HepG2 (cell line): ENCODE data around the gene HSPA1A. TPM values are rescaled to one million over a fixed set of nuclear protein-coding genes. Genes with fewer than 3 reads are reported as not detected.

ENCODE experiments used
- CBX1 ChIP-seq: IDR thresholded peaks from one replicate; pipeline ENCODE4 v1.6.1; 2016; ENCODE audit warnings: antibody characterized with exemption, low read depth
- CSRNP1 ChIP-seq: sonication (generic); formaldehyde crosslinking; IDR thresholded peaks from 2 replicates; pipeline ENCODE4 v1.8.1; 2023; ENCODE audit warnings: mild to moderate bottlenecking, missing genetic modification reagents
- GABPA ChIP-seq, 2 experiments: IDR thresholded peaks; 2 replicates each; pipeline ENCODE4 v1.6.1; 2011 to 2016; ENCODE audit warnings: low read depth in 2 of 2, low read length in 1 of 2, missing biosample characterization in 1 of 2, missing genetic modification characterization in 1 of 2
- JDP2 ChIP-seq: sonication (generic); formaldehyde crosslinking; IDR thresholded peaks from 2 replicates; pipeline ENCODE4 v1.8.1; 2022; ENCODE audit warnings: missing genetic modification reagents, borderline replicate concordance
- KDM5B ChIP-seq: sonication (generic); formaldehyde crosslinking; IDR thresholded peaks from 2 replicates; pipeline ENCODE4 v1.4.0; 2020; ENCODE audit warnings: missing genetic modification reagents, mild to moderate bottlenecking, borderline replicate concordance
- MIER2 ChIP-seq: IDR thresholded peaks from 2 replicates; pipeline ENCODE4 v1.6.1; 2016; ENCODE audit warnings: missing biosample characterization, missing genetic modification reagents
- NR2F2 ChIP-seq: IDR thresholded peaks from 2 replicates; pipeline ENCODE4 v1.6.1; 2012; ENCODE audit warnings: low read depth, inconsistent platforms, borderline replicate concordance
- POLR2AphosphoS2 ChIP-seq: IDR thresholded peaks from 2 replicates; pipeline ENCODE4 v1.6.1; 2011; ENCODE audit warnings: low read depth, low read length, improper control_type of control experiment
- TEAD2 ChIP-seq: sonication (generic); formaldehyde crosslinking; IDR thresholded peaks from 2 replicates; pipeline ENCODE4 v1.9.0; 2021; ENCODE audit warnings: missing genetic modification reagents
- TOPORS ChIP-seq: sonication (generic); formaldehyde crosslinking; IDR thresholded peaks from 2 replicates; pipeline ENCODE4 v1.8.0; 2023; ENCODE audit warnings: mild to moderate bottlenecking, missing genetic modification reagents
- ZNF160 ChIP-seq: sonication (generic); formaldehyde crosslinking; IDR thresholded peaks from 2 replicates; pipeline ENCODE4 v1.8.0; 2022; ENCODE audit warnings: mild to moderate bottlenecking, inconsistent platforms, missing genetic modification reagents
- ZNF264 ChIP-seq: sonication (generic); formaldehyde crosslinking; IDR thresholded peaks from 2 replicates; pipeline ENCODE4 v1.4.0; 2020; ENCODE audit warnings: missing genetic modification reagents
- ZNF282 ChIP-seq: fragments of 450-650 bp; IDR thresholded peaks from 2 replicates; pipeline ENCODE4 v1.6.1; 2018; ENCODE audit not compliant: partially characterized antibody
- ZNF367 ChIP-seq: sonication (generic); formaldehyde crosslinking; IDR thresholded peaks from 2 replicates; pipeline ENCODE4 v1.4.0; 2020; ENCODE audit warnings: missing genetic modification reagents, borderline replicate concordance
- ZNF468 ChIP-seq: sonication (generic); formaldehyde crosslinking; IDR thresholded peaks from 2 replicates; pipeline ENCODE4 v1.8.0; 2022; ENCODE audit warnings: mild to moderate bottlenecking, moderate library complexity, missing genetic modification reagents
- ZNF569 ChIP-seq: sonication (generic); formaldehyde crosslinking; IDR thresholded peaks from 2 replicates; pipeline ENCODE4 v1.5.0; 2020; ENCODE audit warnings: mild to moderate bottlenecking, missing genetic modification reagents, moderate library complexity, borderline replicate concordance
- ZSCAN31 ChIP-seq: sonication (generic); formaldehyde crosslinking; IDR thresholded peaks from 2 replicates; pipeline ENCODE4 v1.5.0; 2020; ENCODE audit warnings: low read depth, mild to moderate bottlenecking, missing genetic modification reagents
- polyA plus RNA-seq, 8 experiments: library from polyadenylated mRNA; depleted of rRNA in 3 of 8; stranded (reverse) in 7 of 8; unstranded in 1 of 8; fragments of >200 nt; fragmentation: Illumina TruSeq in 4 of 8; extraction: Trizol in 4 of 8; gene quantifications; 2 replicates each; pipeline versions ENCODE4 v1.2.1 to v1.2.3, GENCODE V29; 2011 to 2016; ENCODE audit warnings: low read depth in 4 of 8, missing spikeins in 1 of 8, mixed read lengths in 1 of 8; ENCODE audit not compliant: insufficient read depth in 1 of 8
- total RNA-seq, 5 experiments: library from RNA; depleted of rRNA; stranded (reverse); fragments of >200 nt; fragmentation: Illumina TruSeq; extraction: Trizol; gene quantifications; 2 replicates each; pipeline ENCODE4 v1.2.3, GENCODE V29; 2016; ENCODE audit warnings: low read depth in 1 of 5
- TF ChIP-seq, protein P1 (sequence below): sonication (generic); formaldehyde crosslinking; IDR thresholded peaks from 2 replicates; pipeline ENCODE4 v1.8.0; 2022; ENCODE audit warnings: mild to moderate bottlenecking, missing genetic modification reagents
- TF ChIP-seq, protein P2 (sequence below): sonication (generic); formaldehyde crosslinking; IDR thresholded peaks from 2 replicates; pipeline ENCODE4 v1.4.0; 2020; ENCODE audit warnings: missing genetic modification reagents, borderline replicate concordance

Gene HSPA1A
- total and polyA plus RNA-seq, 2 of the 13 experiments (the other 11 are each of a cell fraction or from before 2014, with no cell fraction given): 44.5 to 85.0 TPM

DNA sequence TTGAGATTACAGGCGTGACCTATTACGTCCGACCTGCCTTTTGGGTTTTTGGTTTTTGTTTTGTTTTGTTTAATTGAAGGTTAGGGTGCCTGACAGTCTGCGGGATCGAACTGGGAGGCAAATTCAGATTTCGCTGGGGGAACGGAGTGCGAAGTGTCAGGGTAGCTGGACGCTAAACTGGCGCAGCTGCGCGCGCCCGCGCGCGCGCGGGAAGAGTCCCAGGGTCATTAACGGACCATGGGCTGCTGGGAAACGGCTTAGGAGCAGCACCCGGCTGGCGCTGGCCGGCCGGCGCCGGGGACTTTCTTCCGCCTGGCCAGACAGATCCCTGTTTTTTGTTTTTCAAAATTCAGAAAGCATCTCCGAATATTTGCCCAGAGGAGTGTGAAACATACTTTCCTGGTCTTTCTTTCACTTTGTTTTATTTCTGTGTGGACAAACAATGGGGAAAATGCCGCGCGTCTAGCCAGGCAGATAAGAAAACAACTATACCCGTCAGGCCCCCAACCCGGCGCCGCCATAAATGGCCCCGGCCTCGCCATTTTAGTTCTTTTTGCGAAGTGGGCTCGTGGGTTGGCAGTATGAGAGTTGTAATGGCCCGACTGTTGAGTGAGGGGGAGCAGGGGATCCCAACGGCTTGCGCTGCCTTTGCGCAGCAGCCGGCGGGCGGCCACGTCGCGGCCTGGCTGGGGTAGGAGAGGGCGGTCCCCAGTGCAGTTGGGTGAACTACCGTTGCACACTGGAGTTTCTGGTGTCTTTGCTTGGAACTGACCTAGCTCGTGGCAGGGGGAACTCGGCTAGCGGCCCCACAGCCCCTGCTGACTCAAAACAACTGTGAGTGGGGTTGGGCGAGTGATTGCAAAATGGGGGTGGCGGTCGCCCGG is 19.3 kb downstream of the HSPA1A start (continued):
- 0 out of 2 replicates have a peak, but pooled peaks have one; percentile 53 for TF ChIP-seq ZNF367 (CRISPR knock-in tag)
- peak; percentile 62 for TF ChIP-seq ZNF160 (CRISPR knock-in tag)
- peak; percentile 49; the same call in 1 of the 2 replicates for TF ChIP-seq ZSCAN31 (CRISPR knock-in tag)
- TF ChIP-seq GABPA (IDR thresholded peaks at IDR 0.05; ENCODE audit: low read depth, low read length): no peak
- TF ChIP-seq GABPA (CRISPR knock-in tag; IDR thresholded peaks at IDR 0.05; ENCODE audit: low read depth): no peak; the same call in 1 of the 2 replicates
- TF ChIP-seq MIER2 (CRISPR knock-in tag): no peak; the same call in 1 of the 2 replicates
- TF ChIP-seq JDP2 (CRISPR knock-in tag): no peak
- no peak for TF ChIP-seq ZNF282
- TF ChIP-seq, protein P1, sequence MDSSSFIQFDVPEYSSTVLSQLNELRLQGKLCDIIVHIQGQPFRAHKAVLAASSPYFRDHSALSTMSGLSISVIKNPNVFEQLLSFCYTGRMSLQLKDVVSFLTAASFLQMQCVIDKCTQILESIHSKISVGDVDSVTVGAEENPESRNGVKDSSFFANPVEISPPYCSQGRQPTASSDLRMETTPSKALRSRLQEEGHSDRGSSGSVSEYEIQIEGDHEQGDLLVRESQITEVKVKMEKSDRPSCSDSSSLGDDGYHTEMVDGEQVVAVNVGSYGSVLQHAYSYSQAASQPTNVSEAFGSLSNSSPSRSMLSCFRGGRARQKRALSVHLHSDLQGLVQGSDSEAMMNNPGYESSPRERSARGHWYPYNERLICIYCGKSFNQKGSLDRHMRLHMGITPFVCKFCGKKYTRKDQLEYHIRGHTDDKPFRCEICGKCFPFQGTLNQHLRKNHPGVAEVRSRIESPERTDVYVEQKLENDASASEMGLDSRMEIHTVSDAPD: no peak
- peak; percentile 20 for TF ChIP-seq CBX1
- TF ChIP-seq ZNF468 (CRISPR knock-in tag): no peak
- TF ChIP-seq KDM5B (CRISPR knock-in tag): peak; percentile 79; the same call in 1 of the 2 replicates
- peak; percentile 70 for TF ChIP-seq CSRNP1 (CRISPR knock-in tag)
- no peak for TF ChIP-seq ZNF569
- TF ChIP-seq NR2F2: peak; percentile 68; the same call in 1 of the 2 replicates
- peak; percentile 90 for TF ChIP-seq POLR2AphosphoS2
- TF ChIP-seq TEAD2 (CRISPR knock-in tag): peak; percentile 8; the same call in 1 of the 2 replicates
- TF ChIP-seq TOPORS (CRISPR knock-in tag): peak; percentile 85
- peak; percentile 85 for TF ChIP-seq ZNF264 (CRISPR knock-in tag)
- TF ChIP-seq, protein P2, sequence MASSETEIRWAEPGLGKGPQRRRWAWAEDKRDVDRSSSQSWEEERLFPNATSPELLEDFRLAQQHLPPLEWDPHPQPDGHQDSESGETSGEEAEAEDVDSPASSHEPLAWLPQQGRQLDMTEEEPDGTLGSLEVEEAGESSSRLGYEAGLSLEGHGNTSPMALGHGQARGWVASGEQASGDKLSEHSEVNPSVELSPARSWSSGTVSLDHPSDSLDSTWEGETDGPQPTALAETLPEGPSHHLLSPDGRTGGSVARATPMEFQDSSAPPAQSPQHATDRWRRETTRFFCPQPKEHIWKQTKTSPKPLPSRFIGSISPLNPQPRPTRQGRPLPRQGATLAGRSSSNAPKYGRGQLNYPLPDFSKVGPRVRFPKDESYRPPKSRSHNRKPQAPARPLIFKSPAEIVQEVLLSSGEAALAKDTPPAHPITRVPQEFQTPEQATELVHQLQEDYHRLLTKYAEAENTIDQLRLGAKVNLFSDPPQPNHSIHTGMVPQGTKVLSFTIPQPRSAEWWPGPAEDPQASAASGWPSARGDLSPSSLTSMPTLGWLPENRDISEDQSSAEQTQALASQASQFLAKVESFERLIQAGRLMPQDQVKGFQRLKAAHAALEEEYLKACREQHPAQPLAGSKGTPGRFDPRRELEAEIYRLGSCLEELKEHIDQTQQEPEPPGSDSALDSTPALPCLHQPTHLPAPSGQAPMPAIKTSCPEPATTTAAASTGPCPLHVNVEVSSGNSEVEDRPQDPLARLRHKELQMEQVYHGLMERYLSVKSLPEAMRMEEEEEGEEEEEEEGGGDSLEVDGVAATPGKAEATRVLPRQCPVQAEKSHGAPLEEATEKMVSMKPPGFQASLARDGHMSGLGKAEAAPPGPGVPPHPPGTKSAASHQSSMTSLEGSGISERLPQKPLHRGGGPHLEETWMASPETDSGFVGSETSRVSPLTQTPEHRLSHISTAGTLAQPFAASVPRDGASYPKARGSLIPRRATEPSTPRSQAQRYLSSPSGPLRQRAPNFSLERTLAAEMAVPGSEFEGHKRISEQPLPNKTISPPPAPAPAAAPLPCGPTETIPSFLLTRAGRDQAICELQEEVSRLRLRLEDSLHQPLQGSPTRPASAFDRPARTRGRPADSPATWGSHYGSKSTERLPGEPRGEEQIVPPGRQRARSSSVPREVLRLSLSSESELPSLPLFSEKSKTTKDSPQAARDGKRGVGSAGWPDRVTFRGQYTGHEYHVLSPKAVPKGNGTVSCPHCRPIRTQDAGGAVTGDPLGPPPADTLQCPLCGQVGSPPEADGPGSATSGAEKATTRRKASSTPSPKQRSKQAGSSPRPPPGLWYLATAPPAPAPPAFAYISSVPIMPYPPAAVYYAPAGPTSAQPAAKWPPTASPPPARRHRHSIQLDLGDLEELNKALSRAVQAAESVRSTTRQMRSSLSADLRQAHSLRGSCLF (CRISPR knock-in tag): peak; percentile 90
